ENCODE data around the gene ALPK1.

Gene ALPK1

GRCh38 chr4:112377171-112377570 is 80.0 kb downstream of the ALPK1 start:
- no peak for DNase-seq (ENCODE audit: low read depth)
- no peak for TF ChIP-seq CTCF (IDR thresholded peaks at IDR 0.05; ENCODE audit: low read length, missing control alignments)
- H3K4me3 ChIP-seq (replicated peaks; ENCODE audit: low read depth, low read length) = no peak overlapping the region

DNA sequence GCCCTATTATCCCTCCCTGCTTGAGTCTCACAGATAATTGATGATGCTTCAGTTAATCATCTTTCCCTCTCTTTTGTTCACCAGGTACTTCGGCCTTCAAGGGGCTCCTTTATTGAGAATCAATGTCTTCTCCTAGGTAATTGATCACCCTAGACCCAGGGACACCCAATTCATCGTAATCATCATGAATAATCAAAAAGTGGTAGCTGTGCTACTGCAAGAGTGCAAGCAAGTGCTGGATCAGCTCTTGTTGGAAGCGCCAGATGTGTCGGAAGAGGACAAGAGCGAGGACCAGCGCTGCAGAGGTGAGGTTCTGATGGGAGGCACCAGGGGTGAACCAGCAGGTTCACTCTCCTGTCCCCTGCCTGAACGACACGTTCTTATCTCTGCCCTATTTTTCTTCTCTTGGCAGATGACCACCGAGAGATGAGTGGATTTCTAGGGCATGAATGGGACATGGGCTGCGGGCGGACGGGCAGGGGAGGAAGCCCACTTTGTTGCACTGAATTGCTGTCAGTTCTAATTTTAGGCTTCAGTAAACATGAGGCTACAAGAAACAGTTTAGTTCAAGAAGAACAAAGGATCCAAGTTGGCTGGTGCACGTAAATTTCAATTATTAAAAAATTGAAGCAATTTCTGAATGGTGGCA is 80.5 kb downstream of the ALPK1 start:
- DNase-seq (ENCODE audit: low read depth) = no peak
- no peak overlapping the region for H3K4me3 ChIP-seq (replicated peaks; ENCODE audit: low read depth, low read length)
- no peak for TF ChIP-seq CTCF (IDR thresholded peaks at IDR 0.05; ENCODE audit: low read length, missing control alignments)

DNA sequence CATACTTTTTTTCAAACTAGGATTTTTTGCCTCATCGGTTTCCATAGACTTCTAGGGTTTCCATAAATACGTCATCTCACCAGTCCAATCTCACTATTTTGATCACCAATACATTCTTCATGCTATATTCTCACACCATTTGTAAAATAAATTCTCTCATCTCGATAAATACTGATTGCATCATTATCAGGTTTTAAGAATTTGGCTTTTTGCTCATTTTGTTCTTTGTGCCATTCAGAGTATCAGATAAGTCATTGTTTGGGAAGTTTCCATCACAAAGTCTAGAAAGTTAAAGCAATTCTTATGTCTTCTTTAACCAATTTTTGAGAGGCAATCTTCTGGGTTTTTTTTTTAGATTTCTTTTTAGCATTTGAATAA is 81.1 kb downstream of the ALPK1 start:
- no peak for TF ChIP-seq CTCF (IDR thresholded peaks at IDR 0.05; ENCODE audit: low read length, missing control alignments)
- no peak for DNase-seq (ENCODE audit: low read depth)
- H3K4me3 ChIP-seq (replicated peaks; ENCODE audit: low read depth, low read length) = no peak overlapping the region

GRCh38 chr4:112378858-112379257 is 81.7 kb downstream of the ALPK1 start:
- no peak for TF ChIP-seq CTCF (IDR thresholded peaks at IDR 0.05; ENCODE audit: low read length, missing control alignments)
- H3K4me3 ChIP-seq (replicated peaks; ENCODE audit: low read depth, low read length) = no peak overlapping the region
- DNase-seq (ENCODE audit: low read depth) = no peak

DNA sequence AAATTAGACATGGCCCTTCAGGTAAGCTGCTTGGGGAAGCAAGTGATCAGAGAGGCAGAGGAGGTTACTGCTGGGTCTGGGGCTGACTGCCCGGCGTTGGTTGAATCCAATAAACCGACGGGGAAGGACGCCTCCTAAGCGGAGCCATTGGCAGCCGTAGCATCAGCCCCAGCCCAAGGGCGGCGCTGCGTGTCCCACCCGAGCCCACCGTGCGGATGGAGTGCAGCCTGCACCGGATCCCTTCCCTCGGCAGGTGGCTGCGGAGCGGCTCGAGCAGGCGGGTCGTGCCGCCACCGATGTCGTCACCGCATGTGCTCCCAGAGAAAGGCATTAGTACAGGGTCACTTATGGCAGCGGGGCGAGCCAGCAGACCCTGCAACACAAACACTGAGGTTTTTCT is 82.1 kb downstream of the ALPK1 start:
- no peak for DNase-seq (ENCODE audit: low read depth)
- H3K4me3 ChIP-seq (replicated peaks; ENCODE audit: low read depth, low read length) = no peak overlapping the region
- TF ChIP-seq CTCF (IDR thresholded peaks at IDR 0.05; ENCODE audit: low read length, missing control alignments) = no peak

DNA sequence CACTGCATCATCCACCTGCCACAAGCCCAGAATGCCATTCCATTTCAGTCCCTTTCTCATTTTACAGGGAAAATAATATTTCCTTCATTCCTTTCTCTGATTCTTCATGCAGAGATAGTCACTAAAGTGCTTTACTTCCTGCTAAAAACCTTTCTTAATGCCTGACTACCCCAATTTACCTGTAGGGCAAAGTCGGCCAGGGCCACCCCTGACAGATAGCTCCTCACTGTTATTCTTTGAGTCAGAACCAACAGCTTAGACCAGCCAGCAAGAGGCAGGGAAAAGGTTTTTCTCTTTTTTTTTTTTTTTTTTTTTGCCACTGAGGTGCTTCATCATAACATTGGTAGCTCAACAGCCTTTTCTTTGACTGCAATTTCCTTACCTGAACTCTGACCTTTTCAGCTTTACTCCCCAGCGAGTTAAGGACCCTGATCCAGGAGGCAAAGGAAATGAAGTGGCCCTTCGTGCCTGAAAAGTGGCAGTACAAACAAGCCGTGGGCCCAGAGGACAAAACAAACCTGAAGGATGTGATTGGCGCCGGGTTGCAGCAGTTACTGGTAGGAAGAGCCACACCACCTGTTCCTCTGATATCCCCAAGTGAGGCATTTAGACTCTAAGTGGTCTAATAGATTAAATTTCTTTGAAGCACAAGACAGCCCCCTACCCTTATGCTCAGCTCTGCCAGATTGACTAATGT is 85.0 kb downstream of the ALPK1 start:
- no peak overlapping the region for H3K4me3 ChIP-seq (replicated peaks; ENCODE audit: low read depth, low read length)
- no peak for TF ChIP-seq CTCF (IDR thresholded peaks at IDR 0.05; ENCODE audit: low read length, missing control alignments)
- DNase-seq (ENCODE audit: low read depth) = no peak

GRCh38 chr4:112386071-112386470 is 88.9 kb downstream of the ALPK1 start:
- H3K4me3 ChIP-seq (replicated peaks; ENCODE audit: low read depth, low read length) = no peak overlapping the region
- no peak for DNase-seq (ENCODE audit: low read depth)
- no peak for TF ChIP-seq CTCF (IDR thresholded peaks at IDR 0.05; ENCODE audit: low read length, missing control alignments)
